C4-2B (cell line): ENCODE results near the gene TMEM182.

Source experiments
- H3K27ac ChIP-seq: fragments of 450-650 bp; 2 replicates; pipeline ENCODE4 v1.5.1; 2017
- CTCF ChIP-seq: fragments of 450-650 bp; conservative IDR thresholded peaks from 2 replicates; pipeline ENCODE4 v1.5.1; 2017; ENCODE audit warnings: mild to moderate bottlenecking
- ZFX ChIP-seq: fragments of 450-650 bp; IDR thresholded peaks from 2 replicates; pipeline ENCODE4 v1.6.1; 2017

Gene TMEM182

GRCh38 chr2:102782933-102783332 lies 21.1 kb downstream of the TMEM182 start:
- H3K27ac ChIP-seq = no peak overlapping the region
- TF ChIP-seq ZFX (no peak), CTCF (no peak)

GRCh38 chr2:102783506-102784183 lies 21.8 kb downstream of the TMEM182 start:
- H3K27ac ChIP-seq = no peak overlapping the region
- TF ChIP-seq ZFX = no peak
- TF ChIP-seq CTCF = no peak

GRCh38 chr2:102784940-102785339 lies 23.1 kb downstream of the TMEM182 start:
- no peak overlapping the region for H3K27ac ChIP-seq
- TF ChIP-seq ZFX (no peak), CTCF (no peak)

GRCh38 chr2:102788216-102788884 lies 26.5 kb downstream of the TMEM182 start:
- TF ChIP-seq ZFX (no peak), CTCF (no peak)
- peak overlapping the region; percentile 17; the same call in 1 of the 2 replicates for H3K27ac ChIP-seq

- TF ChIP-seq CTCF (no peak), ZFX (no peak)
- peak overlapping the region; percentile 17; the same call in 1 of the 2 replicates for H3K27ac ChIP-seq
These were observed 27.0 kb downstream of the TMEM182 start for GRCh38 chr2:102788885-102789260.

- TF ChIP-seq ZFX (no peak), CTCF (no peak)
- no peak overlapping the region for H3K27ac ChIP-seq
These were observed 27.7 kb downstream of the TMEM182 start for GRCh38 chr2:102789349-102790090.

- TF ChIP-seq CTCF (no peak), ZFX (no peak)
- H3K27ac ChIP-seq = no peak overlapping the region
These were observed 28.2 kb downstream of the TMEM182 start for GRCh38 chr2:102790091-102790455.
